PC-3 (cell line): ENCODE results near the gene CMSS1. TPM values are rescaled to one million over a fixed set of nuclear protein-coding genes. Genes with fewer than 3 reads are reported as not detected.
A peak's percentile ranks its signal among the peaks of the same experiment; 100 is the strongest.

Experiments used
- ATAC-seq: fragments of 200-7000 bp; cut with Tn5 transposase; 2 replicates; pipeline ENCODE4 v1.9.1; 2020; ENCODE audit warnings: mild to moderate bottlenecking, moderate library complexity
- BruUV-seq: library from RNA; stranded (reverse); fragments of 400-500 nt; replicated peaks from 2 replicates; lab custom pipeline; 2021; lab: Mats Ljungman, UMichigan
- CTCF ChIA-PET: fragments of 300-600 bp; sonication (Branson Sonifier 250); formaldehyde crosslinking; loops from one replicate; lab custom pipeline; 2022; ENCODE audit warnings: antibody characterized with exemption; lab: Charles Lee
- POLR2A ChIA-PET: fragments of 300-600 bp; sonication (Branson Sonifier 250); formaldehyde crosslinking; loops from one replicate; lab custom pipeline; 2022; ENCODE audit warnings: antibody characterized with exemption; ENCODE audit not compliant: unreplicated experiment; lab: Charles Lee
- DNase-seq: peaks from one replicate; pipeline ENCODE4 v3.0.0-alpha.2; 2015
- H2AFZ ChIP-seq: fragments of 300-600 bp; sonication (generic); 2 replicates; pipeline ENCODE4 v1.6.0; 2016; ENCODE audit warnings: antibody characterized with exemption, low read length
- H3F3A ChIP-seq: fragments of 300-600 bp; sonication (generic); one replicate; pipeline ENCODE4 v1.6.0; 2017; ENCODE audit warnings: antibody characterized with exemption, low read length, control low read depth, mild to moderate bottlenecking; ENCODE audit not compliant: unreplicated experiment
- H3K27ac ChIP-seq: fragments of 300-600 bp; sonication (generic); 2 replicates; pipeline ENCODE4 v1.5.1; 2016; ENCODE audit warnings: mild to moderate bottlenecking, low read length
- H3K27me3 ChIP-seq: fragments of 300-600 bp; sonication (generic); 2 replicates; pipeline ENCODE4 v1.6.1; 2016; ENCODE audit warnings: low read length, mixed read lengths
- H3K36me3 ChIP-seq: fragments of 300-600 bp; sonication (generic); 2 replicates; pipeline ENCODE4 v1.6.1; 2016; ENCODE audit warnings: low read depth, mixed run types, low read length, mixed read lengths
- H3K4me1 ChIP-seq: fragments of 300-600 bp; sonication (generic); 2 replicates; pipeline ENCODE4 v1.5.1; 2016; ENCODE audit warnings: low read length; ENCODE audit not compliant: insufficient read depth
- H3K4me2 ChIP-seq: fragments of 300-600 bp; sonication (generic); 2 replicates; pipeline ENCODE4 v1.6.0; 2016; ENCODE audit warnings: low read length
- H3K4me3 ChIP-seq: fragments of 300-600 bp; sonication (generic); 2 replicates; pipeline ENCODE4 v1.5.1; 2016; ENCODE audit warnings: mild to moderate bottlenecking, low read length, mixed read lengths
- H3K79me2 ChIP-seq: fragments of 300-600 bp; sonication (generic); 2 replicates; pipeline ENCODE4 v1.6.1; 2017; ENCODE audit warnings: low read length, mixed read lengths
- H3K9ac ChIP-seq: fragments of 300-600 bp; sonication (generic); 2 replicates; pipeline ENCODE4 v1.6.0; 2016; ENCODE audit warnings: mild to moderate bottlenecking, low read length
- H3K9me2 ChIP-seq: fragments of 300-600 bp; sonication (generic); replicated peaks from 2 replicates; pipeline ENCODE4 v1.6.1; 2016; ENCODE audit warnings: mixed run types, low read length, mixed read lengths
- H3K9me3 ChIP-seq: fragments of 300-600 bp; sonication (generic); 2 replicates; pipeline ENCODE4 v1.6.1; 2016; ENCODE audit warnings: low read length, mixed read lengths
- H4K20me1 ChIP-seq: fragments of 300-600 bp; sonication (generic); 2 replicates; pipeline ENCODE4 v1.6.1; 2016; ENCODE audit warnings: low read length, mixed read lengths
- EZH2 ChIP-seq: fragments of 300-600 bp; sonication (generic); IDR thresholded peaks from one replicate; pipeline ENCODE4 v1.6.1; 2017; ENCODE audit warnings: antibody characterized with exemption, mild to moderate bottlenecking, low read length; ENCODE audit not compliant: unreplicated experiment
- EZH2phosphoT487 ChIP-seq: fragments of 300-600 bp; sonication (generic); IDR thresholded peaks from 2 replicates; pipeline ENCODE4 v1.6.1; 2018; ENCODE audit warnings: mild to moderate bottlenecking, antibody characterized with exemption, low read length, borderline replicate concordance
- intact Hi-C: fragments of 100-400 bp; cut with micrococcal nuclease; formaldehyde crosslinking; loops from 2 replicates; pipeline ENCODE4 v1.9.0; 2023
- total RNA-seq: library from RNA; depleted of rRNA; stranded (reverse); fragments of >200 nt; gene quantifications from 2 replicates; pipeline ENCODE4 v1.2.3, GENCODE V29; 2014
- TF ChIP-seq, protein P1 (sequence below): fragments of 300-600 bp; sonication (generic); conservative IDR thresholded peaks from 2 replicates; pipeline ENCODE4 v1.5.1; 2017; ENCODE audit warnings: antibody characterized with exemption, low read depth, mild to moderate bottlenecking, low read length

CMSS1 gene
- total RNA-seq, 1 experiment from 2014 or later, result 63.1 TPM

GRCh38 chr3:99846477-99847160 lies 29.0 kb downstream of the CMSS1 start:
- intact Hi-C loops, result no loop called here
- Histone ChIP-seq H3K9me2 (no peaks in the 10 kb centered on the region), H3K4me3 (no peak overlapping the region), H4K20me1 (no peaks in the 10 kb centered on the region), H2AFZ (no peak overlapping the region), H3K79me2 (peaks cover 81% of the 10 kb centered on the region), H3F3A (no peaks in the 10 kb centered on the region), H3K36me3 (no peaks in the 10 kb centered on the region), H3K27ac (no peak overlapping the region), H3K9ac (no peak overlapping the region), H3K27me3 (no peaks in the 10 kb centered on the region), H3K4me1 (peaks cover 25% of the 10 kb centered on the region), H3K4me2 (no peak overlapping the region), H3K9me3 (no peaks in the 10 kb centered on the region)
- TF ChIP-seq EZH2phosphoT487 (no peak), EZH2 (no peak)
- TF ChIP-seq, protein P1, sequence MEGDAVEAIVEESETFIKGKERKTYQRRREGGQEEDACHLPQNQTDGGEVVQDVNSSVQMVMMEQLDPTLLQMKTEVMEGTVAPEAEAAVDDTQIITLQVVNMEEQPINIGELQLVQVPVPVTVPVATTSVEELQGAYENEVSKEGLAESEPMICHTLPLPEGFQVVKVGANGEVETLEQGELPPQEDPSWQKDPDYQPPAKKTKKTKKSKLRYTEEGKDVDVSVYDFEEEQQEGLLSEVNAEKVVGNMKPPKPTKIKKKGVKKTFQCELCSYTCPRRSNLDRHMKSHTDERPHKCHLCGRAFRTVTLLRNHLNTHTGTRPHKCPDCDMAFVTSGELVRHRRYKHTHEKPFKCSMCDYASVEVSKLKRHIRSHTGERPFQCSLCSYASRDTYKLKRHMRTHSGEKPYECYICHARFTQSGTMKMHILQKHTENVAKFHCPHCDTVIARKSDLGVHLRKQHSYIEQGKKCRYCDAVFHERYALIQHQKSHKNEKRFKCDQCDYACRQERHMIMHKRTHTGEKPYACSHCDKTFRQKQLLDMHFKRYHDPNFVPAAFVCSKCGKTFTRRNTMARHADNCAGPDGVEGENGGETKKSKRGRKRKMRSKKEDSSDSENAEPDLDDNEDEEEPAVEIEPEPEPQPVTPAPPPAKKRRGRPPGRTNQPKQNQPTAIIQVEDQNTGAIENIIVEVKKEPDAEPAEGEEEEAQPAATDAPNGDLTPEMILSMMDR, result no peak
- BruUV-seq, result no TSS peak
- ChIA-PET POLR2A (interaction anchor here (0.6 to 0.7 kb wide), 2 partner anchors 13 to 23 kb away, joined by 3 read pairs; no protein-coding TSS in a partner anchor), CTCF (interaction anchor here (0.6 kb wide), 1 partner anchor 339 kb away, joined by 10 read pairs; no protein-coding TSS in a partner anchor)
- ATAC-seq (no peak), DNase-seq (peak; percentile 22)

DNA sequence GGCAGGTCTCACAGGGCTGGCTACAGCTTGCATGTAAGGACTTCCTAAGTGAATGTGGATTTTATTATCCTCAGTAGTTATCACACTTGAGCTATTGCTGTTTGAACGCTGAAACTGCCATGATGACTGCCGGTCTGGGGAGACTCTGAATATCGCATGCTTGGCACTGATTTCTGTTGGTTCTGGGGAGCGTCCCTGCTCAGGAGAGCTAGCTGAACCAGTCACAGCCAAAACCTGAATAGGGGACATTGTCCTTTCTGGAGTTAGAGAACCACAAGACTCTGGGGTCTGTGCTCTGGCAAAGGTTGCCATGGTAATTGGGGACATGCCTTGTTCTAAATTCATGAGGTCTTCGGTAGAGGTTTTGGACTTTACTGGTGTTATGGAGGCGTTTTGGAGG lies 30.8 kb downstream of the CMSS1 start:
- H3K79me2 ChIP-seq, result peaks cover 96% of the 10 kb centered on the region
- ChIA-PET POLR2A (no interaction called here), CTCF (no interaction called here)
- H3F3A ChIP-seq, result no peaks in the 10 kb centered on the region
- intact Hi-C loops, result no loop called here
- no peaks in the 10 kb centered on the region for H3K36me3 ChIP-seq
- no peak overlapping the region for H3K27ac ChIP-seq
- H3K9me3 ChIP-seq, result no peaks in the 10 kb centered on the region
- no peak overlapping the region for H2AFZ ChIP-seq
- no TSS peak for BruUV-seq
- DNase-seq, result no peak
- TF ChIP-seq EZH2phosphoT487 (no peak), EZH2 (no peak)
- TF ChIP-seq, protein P1, result no peak
- H3K27me3 ChIP-seq, result no peaks in the 10 kb centered on the region
- no peaks in the 10 kb centered on the region for H4K20me1 ChIP-seq
- H3K9ac ChIP-seq, result no peak overlapping the region
- no peak overlapping the region for H3K4me2 ChIP-seq
- H3K4me3 ChIP-seq, result no peak overlapping the region
- ATAC-seq, result no peak
- H3K4me1 ChIP-seq, result peaks cover 15% of the 10 kb centered on the region
- H3K9me2 ChIP-seq, result no peaks in the 10 kb centered on the region

GRCh38 chr3:99850608-99851007 lies 32.9 kb downstream of the CMSS1 start:
- Histone ChIP-seq H2AFZ (no peak overlapping the region), H3K9me2 (no peaks in the 10 kb centered on the region), H3K4me3 (no peak overlapping the region), H3K9me3 (no peaks in the 10 kb centered on the region), H3K9ac (no peak overlapping the region), H3K4me2 (no peak overlapping the region), H3K27ac (no peak overlapping the region), H3F3A (no peaks in the 10 kb centered on the region), H3K36me3 (no peaks in the 10 kb centered on the region), H4K20me1 (no peaks in the 10 kb centered on the region), H3K4me1 (no peaks in the 10 kb centered on the region), H3K27me3 (no peaks in the 10 kb centered on the region), H3K79me2 (peaks cover 95% of the 10 kb centered on the region)
- POLR2A ChIA-PET, result interaction anchor here (0.7 kb wide), 1 partner anchor 410 kb away, joined by 3 read pairs; no protein-coding TSS in a partner anchor
- DNase-seq (no peak), ATAC-seq (no peak)
- intact Hi-C loops, result no loop called here
- TF ChIP-seq EZH2 (no peak), EZH2phosphoT487 (no peak)
- TF ChIP-seq, protein P1, result no peak
- no TSS peak for BruUV-seq
- CTCF ChIA-PET, result no interaction called here
